RWPE1 (cell line): ENCODE results near the gene TNIP2.

ENCODE experiments used
- CTCF ChIA-PET: fragments of 350-600 bp; sonication (Branson Sonifier 250); formaldehyde crosslinking; extraction: SDS; loops from one replicate; lab custom pipeline; 2021; lab: Yijun Ruan, JAX
- POLR2A ChIA-PET: fragments of 400-600 bp; formaldehyde crosslinking; extraction: SDS; loops from one replicate; lab custom pipeline; 2020; ENCODE audit warnings: antibody characterized with exemption; ENCODE audit not compliant: low non-redundant PET; lab: Yijun Ruan, JAX
- DNase-seq: peaks from one replicate; pipeline ENCODE4 v3.0.0; 2012; ENCODE audit warnings: low spot score
- H3K27ac ChIP-seq: fragments of 450-650 bp; 2 replicates; pipeline ENCODE4 v1.5.1; 2017
- TF ChIP-seq, protein P1 (sequence below): fragments of 450-650 bp; conservative IDR thresholded peaks from 2 replicates; pipeline ENCODE4 v1.5.1; 2017; ENCODE audit warnings: low read depth, mild to moderate bottlenecking

Gene TNIP2

DNA sequence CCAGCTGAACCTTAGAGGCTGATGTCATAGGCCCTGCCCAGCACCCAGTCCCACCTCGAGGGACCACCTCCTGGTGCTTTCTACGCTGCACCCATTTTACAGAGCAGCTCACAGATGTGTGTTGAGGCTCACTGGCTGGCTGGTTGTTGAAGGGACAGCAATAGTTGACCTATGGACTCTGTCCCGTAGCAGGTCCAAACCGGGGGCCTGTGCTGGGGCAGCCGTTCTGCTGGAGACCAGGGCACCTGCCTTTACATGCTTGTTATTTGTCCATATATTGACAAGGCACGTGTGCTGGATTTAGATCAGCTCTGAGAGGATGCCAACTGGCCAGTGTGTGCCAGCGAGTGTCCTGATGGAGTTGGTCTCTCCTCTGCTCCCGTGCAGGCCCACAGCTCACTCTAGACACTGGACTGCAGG is 58.1 kb downstream of the TNIP2 start:
- H3K27ac ChIP-seq: peak overlapping the region; percentile 40
- ChIA-PET POLR2A (no interaction called here), CTCF (no interaction called here)
- DNase-seq: no peak
- TF ChIP-seq, protein P1, sequence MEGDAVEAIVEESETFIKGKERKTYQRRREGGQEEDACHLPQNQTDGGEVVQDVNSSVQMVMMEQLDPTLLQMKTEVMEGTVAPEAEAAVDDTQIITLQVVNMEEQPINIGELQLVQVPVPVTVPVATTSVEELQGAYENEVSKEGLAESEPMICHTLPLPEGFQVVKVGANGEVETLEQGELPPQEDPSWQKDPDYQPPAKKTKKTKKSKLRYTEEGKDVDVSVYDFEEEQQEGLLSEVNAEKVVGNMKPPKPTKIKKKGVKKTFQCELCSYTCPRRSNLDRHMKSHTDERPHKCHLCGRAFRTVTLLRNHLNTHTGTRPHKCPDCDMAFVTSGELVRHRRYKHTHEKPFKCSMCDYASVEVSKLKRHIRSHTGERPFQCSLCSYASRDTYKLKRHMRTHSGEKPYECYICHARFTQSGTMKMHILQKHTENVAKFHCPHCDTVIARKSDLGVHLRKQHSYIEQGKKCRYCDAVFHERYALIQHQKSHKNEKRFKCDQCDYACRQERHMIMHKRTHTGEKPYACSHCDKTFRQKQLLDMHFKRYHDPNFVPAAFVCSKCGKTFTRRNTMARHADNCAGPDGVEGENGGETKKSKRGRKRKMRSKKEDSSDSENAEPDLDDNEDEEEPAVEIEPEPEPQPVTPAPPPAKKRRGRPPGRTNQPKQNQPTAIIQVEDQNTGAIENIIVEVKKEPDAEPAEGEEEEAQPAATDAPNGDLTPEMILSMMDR: no peak

DNA sequence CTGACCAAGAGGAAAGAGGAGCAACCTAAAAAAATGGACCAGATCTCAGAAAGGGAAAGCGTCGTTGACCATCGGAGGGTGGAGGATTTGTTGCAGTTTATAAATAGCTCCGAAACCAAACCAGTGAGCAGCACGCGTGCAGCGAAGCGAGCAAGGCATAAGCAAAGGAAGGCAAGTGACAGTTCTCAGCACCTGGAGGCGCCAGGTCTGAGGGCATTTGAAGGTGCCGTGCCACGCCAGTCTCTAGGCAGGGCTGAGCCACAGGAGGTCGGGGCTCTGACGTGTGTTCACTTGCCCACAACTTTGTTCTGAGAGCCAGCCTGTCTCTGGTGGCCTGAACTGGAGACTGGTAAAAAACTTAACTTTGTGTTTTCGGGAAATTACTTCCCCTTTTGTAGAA is 59.7 kb downstream of the TNIP2 start:
- peak overlapping the region; percentile 19; the same call in 1 of the 2 replicates for H3K27ac ChIP-seq
- DNase-seq: no peak
- ChIA-PET POLR2A (no interaction called here), CTCF (interaction anchor here (0.8 kb wide), 1 partner anchor 10 kb away, joined by 3 read pairs; no protein-coding TSS in a partner anchor)
- TF ChIP-seq, protein P1: no peak

DNA sequence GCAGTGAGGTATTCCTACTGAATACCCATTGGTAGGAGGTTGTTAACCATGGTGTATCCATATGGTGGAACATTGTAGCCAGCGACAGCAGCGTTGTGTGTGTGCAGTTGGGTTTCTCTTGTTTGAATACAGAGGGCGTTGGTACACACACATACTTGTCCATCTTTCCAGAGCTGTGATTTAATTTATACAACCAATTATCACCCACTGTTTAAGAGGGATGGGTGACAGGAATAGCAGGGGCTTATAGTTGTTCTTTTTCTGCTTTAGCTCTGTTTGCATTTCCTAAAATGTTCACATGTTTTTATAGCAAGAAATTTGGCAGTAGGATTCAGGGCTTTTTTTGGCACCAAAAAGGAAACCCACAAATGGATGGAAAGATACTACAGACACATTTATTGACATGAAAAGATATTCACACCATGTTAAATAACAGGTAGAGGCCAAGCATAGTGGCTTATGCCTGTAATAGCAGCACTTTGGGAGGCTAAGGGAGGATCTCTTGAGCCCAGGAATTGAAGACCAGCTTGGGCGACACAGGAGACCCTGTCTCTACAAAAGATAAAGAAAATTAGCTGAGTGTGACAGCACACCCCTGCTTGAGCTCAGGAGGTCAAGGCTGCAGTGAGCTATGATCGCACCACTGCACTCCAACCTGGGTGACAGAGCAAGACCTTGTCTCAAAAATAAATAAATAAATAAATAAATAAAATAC is 60.6 kb downstream of the TNIP2 start:
- TF ChIP-seq, protein P1: no peak
- DNase-seq: no peak
- ChIA-PET CTCF (no interaction called here), POLR2A (no interaction called here)
- no peak overlapping the region for H3K27ac ChIP-seq

DNA sequence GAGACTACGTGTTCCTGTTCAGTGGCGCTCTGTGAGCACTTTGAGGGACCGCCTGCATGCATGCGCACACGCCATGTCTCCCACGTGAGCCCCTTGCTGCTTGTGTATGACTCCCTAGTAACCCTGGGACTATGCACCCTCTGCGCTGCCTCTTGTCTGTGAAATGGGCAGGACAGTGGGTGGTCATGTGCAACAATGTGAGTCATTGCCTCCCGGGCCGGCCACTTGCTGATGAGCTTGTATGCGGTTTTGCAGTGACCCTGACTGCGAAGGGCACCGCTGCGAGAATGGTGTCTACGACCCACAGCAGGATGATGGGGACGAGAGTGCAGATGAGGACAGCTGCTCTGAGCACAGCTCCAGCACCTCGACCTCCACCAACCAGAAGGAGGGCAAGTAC is 61.4 kb downstream of the TNIP2 start:
- H3K27ac ChIP-seq: no peak overlapping the region
- CTCF ChIA-PET: no interaction called here

DNA sequence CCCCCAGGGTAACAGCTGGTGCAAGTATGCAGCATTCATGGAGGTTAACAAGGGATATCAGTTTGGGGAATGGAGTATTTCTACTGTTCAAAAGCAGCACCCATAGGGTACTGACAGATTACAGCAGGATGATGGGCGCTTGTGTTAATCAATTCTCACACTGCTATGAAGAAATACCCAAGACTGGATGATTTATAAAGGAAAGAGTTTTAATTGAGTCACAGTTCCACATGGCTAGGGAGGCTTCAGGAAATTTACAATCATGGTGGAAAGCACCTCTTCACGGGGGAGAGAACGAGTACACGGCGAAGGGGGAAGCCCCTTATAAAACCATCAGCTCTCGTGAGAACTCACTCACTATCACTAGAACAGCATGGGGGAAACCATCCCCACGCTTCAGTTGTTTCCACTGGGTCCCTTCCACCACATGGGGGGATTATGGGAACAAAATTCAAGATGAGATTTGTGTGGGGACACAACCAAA is 64.1 kb downstream of the TNIP2 start:
- DNase-seq: no peak
- TF ChIP-seq, protein P1: no peak
- POLR2A ChIA-PET: interaction anchor here (0.6 kb wide), 1 partner anchor 14 kb away, joined by 8 read pairs; no protein-coding TSS in a partner anchor

More for the DNA sequence above, 61.4 kb downstream of the TNIP2 start:
- TF ChIP-seq, protein P1: no peak
- POLR2A ChIA-PET: no interaction called here
- DNase-seq: no peak

More for the DNA sequence above, 64.1 kb downstream of the TNIP2 start:
- CTCF ChIA-PET: interaction anchor here (0.6 kb wide), 1 partner anchor 13 kb away, joined by 7 read pairs; no protein-coding TSS in a partner anchor
- no peak overlapping the region for H3K27ac ChIP-seq
